Measurements from ENCODE around the gene SEC14L2.

SEC14L2 gene

DNA sequence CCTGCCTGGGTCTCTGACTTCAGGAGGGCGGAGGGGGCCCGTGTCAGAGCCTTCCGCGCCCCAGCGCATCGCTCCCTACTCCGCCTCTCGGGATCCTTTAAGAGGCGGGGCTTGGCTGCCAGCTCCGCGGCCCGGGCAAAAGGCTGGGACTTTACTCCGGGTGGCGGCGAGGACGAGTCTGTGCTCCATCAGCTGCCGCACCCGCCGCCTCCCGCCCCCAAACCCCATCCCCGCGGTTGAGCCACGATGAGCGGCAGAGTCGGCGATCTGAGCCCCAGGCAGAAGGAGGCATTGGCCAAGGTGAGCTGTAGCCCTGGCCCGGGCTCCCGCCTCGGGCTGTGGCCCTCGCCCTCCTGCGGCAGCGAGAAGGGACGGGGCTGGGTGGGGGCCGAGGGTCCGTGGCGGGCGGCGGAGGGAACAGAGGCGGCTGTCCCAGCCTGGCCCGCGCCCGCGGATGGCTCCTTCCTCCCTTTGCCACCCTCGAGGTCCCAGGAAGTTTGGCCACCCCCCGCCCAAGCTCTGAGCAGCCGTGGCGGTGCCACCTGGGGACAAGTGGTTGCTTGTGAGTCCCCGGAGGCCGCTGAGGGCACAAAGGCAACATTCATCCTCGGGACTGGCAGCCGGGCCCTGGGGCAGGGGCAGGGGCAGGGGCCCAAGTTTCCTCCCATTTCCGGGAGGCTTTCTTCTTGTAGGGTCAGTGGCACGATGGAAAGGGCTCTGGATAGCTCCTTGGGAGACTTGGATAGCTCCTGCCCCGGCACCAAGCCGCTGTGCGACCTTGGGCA lies at the start of gene SEC14L2:
Gene SEC14L2, plus strand, starts transcription at position 148 of the 785 bp plus-strand sequence. Its CDS starts 99 bp downstream, at position 247.
- peak; percentile 53 for DNase-seq

DNA sequence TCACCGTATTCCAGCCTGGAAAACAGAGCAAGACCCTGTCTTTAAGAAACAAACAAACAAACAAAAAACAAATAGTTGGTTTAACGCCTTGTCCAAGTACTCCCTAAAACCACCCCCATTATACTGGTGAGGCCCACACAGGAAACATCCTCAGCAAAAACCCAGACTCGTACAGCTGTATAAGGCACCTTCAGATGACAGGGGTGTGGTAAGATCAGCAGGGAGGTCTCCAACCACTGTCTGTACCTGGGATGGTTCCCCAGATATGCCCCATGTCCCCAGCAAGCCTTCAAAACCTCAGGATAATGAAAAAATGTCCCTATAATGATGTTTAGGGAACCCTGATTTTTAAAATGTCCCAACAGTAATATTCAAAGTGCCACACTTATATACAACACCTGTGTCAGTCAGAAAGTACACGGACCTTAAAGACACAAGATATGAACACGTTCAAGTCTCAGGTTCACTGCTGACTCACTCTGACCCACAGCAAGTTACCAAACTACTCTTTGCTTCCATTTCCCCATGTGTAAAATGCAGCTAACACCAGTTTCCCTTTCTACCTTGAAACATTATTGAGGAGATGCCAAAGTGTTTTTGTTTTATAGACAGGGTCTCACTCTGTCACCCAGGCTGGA lies 49.4 kb upstream of the SEC14L2 start:
- no peak for DNase-seq

DNA sequence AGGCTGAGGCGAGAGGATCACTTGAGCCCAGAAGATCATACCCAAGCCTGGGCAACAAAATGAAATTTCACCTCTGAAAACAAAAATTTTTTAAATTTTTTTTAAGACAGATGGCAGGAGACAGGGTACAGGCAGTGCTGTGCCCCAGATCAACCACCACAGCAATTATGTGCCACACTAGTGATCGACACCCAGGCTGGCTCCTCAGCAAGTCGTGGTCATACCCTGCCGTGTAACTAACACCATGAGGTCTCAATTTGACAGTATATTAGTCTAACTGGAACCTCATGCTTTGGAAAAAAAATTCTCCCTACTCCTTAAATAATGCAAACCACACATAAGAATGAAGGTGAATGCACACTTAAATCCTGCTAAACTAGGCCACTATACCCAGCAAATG lies 48.4 kb upstream of the SEC14L2 start:
- no peak for DNase-seq

DNA sequence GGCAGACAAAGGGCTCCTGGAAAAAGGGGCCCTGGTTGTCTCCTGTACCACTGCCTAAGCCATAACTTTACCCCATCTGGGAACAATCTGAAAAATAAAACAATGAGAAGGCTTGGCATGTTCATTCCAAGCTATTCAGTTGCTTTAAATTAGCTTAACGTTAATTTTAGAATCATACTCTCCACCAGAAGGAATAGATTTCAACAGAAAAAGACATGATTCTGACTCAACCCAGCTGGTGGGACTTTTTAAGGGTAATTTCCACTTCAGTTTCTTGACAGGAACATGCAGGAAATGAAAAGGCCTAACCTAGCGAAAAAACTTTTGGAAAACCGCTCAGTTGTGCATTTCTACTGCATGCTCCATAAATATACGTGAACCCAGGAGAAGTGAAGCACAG lies 48.0 kb upstream of the SEC14L2 start:
- DNase-seq = no peak

DNA sequence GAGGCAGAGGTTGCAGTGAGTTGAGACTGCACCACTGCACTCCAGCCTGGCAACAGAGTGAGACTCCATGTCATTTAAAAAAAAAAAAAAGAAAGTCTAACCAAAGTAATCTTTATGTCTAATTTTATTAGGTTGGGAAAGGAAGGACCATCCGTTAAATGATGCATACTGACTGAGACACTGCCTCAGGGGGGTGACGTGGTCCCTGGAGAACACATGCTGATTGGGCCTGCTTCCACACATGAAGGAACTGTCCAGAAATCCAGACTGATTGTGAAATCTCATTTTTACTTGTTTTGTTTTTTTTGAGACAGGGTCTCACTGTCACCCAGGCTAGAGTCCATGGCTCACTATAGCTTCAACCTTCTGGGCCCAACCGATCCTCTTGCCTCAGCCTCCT lies 45.6 kb upstream of the SEC14L2 start:
- DNase-seq = no peak

DNA sequence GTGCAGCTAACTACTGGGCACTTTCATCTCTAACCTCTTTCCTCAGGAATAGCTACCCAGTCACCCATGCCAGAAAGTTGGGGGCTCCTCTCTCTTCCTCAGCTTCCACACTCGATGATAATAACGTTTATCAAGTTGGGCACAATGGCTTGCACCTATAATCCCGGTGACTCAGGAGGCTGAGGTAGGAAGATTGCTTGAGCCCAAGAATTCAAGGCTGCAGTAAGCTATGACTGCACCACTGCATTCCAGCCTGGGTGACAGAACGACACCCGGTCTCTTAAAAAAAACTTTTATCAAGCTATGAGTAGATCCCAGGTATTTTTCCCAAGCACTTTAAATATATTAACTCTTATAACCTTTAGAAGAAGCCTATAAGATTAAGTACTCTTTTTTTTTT lies 42.2 kb upstream of the SEC14L2 start:
- DNase-seq = no peak

DNA sequence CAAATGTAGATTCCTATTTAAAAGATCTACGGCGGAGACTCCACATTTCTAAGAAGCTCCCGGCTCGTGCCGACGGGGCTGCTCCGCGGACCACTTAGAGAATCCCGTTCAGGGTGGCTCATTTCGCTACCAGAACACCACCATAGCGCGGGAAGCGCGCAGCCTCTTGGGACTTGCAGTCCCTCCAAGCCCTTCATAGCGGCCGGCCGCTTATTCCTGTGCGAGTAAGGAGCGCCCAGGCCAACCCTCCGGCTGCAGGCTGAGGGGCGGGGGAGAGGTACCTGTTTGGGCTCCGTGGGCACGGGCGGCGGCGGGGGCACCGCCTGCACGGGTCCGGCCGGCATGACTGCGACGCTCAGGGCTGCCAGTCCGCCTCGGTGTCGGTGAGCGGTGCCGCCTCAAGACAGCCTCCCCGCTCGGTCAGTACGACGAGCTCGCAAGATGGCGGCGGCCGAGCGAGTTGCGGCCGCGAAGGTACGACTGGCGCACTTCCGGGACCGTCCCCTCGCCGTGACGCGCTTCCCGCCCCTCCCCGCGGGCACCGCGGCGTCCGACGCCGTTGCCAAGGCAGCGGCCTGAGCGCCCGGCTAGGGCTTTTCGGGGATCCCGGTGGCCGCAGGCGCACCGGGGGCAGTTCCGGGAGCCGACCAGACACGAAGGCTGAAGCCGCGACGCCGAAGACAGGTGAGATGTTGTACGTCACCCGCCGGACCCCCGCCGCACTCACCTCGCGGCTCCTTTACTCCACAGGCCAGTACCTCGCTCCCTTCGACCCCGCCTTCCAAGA lies 40.2 kb upstream of the SEC14L2 start, which contains the start of the genes CCDC157 and SF3A1:
Gene CCDC157, plus strand, starts transcription at position 559 of the 787 bp plus-strand sequence. CDS start 8,994 bp downstream, outside the sequence.
Gene SF3A1, minus strand, starts transcription at position 446 of the 787 bp plus-strand sequence. Its CDS starts 102 bp downstream, at position 344.
- DNase-seq = peak; percentile 72

DNA sequence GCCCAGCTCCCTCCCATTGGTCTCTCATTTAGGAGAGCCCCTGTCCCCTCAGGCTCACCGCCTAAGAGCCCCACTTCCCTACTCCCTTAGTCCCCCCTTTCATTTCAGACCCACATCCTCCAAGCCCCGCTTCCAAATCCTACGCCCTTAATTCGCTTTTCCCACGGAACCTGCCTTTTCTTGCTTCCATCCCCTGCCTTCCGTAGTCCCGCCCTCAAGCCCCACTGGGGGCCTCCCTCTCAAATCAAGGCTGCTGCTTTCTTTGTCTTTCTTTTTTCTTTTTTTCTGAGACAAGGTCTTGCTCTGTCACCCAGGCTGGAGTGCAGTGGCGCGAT lies 39.6 kb upstream of the SEC14L2 start:
- DNase-seq = no peak

DNA sequence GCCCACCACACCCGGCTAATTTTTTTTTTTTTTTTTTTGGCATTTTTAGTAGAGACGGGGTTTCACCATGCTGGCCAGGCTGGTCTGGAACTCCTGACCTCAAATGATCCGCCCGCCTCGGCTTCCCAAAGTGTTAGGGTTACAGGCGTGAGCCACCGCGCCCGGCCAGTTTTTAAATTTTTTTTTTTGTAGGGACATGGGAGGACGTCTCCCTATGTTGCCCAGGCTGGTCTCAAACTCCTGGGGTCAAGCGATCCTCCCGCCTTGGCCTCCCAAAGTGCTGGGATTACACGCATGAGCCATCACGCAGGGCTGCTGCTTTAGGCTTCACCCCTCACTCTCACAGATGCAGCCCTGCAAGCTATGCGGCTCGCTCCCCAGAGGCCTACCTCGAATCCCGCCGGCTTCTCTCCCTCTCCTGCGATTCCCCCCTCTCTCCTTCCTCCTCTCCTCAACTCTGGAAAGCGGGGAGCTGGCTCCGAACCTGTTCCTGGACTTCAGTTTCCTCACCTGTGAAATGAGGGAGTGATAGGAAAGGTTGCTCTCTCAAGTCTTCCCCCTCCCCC lies 39.1 kb upstream of the SEC14L2 start:
- DNase-seq = no peak

DNA sequence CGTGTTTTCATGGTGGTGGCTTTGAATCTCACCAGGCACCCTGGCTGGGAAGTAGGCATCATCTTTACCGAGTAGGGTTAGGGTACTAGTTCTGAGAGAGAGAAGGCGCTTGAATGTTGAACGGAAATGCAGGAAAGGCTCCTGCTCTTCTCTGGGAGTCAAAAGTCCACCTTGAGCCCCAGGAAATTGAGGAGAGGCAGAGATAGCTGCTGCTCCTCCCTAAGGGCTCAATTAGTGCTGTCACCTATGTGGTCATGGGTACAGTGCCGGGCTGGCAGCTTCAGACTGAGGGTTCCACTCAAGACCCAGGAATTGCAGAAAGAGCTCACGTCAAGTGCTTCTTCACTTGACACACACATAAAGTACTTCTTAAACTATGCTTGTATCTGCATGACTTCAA lies 38.3 kb upstream of the SEC14L2 start:
- DNase-seq = no peak

DNA sequence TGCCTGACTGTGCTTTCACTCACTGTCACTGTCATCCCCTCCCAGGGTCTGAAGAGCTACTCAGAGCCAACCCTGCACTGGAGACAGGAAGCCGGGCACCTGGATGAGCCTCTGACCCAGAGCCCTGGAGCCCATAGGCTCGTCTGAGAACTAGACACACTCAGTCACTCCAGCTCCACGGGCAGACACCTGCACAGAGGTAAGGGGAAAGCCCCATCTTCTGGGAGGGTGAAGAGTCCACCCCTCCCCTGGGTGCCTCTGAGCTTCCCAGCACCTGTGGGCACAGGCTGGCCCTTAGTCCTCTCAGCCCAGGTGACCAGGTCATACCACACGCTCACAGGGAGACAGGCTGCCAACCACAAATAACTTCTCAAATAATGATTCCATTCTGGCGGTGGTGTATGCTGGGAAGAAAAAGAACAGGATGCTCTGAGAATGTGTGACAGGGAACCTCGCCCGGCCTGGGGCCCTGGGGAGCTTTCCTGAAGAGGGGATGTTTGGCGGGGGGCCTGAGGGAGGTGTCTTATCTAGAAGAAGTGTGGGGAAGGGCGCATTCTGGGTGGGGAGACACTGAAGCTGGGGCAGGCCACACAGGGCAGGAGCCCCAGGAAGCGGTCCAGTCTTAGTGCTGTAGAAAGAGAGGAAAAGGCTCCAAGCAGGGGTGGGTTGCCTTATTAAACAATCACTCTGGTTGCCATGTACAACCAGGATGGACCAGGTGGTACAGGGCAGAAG lies 34.7 kb upstream of the SEC14L2 start:
- DNase-seq = no peak

DNA sequence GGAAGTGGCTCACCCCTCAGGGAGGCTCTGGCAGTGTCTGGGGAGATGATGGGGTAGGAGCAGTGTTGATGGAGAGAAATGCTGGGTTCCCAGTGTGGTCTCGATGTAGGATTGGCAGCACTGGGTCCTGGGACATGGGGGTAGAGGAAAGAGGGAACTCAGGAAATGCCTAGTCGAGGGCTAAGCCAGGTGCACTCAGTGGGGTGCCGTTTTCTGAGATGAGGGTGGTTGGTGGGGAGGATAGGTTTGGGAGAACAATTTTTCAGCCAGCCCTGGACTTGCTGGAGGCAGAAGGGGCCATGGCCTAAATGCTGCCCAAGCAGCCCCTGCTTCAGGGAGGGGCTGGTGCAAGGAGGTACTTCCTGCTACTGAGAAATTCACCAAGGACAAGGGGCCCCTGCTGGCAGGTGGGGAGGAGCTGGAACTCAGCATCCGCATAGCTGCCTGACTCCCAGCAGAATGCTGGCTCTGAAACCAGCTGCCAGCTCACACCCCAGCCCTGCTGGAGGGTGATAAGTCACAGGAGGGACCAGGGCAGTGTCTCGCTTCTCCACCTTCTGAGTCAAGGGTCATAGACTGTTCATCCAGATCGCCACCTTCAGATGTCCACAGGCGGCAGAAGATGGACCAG lies 34.1 kb upstream of the SEC14L2 start:
- DNase-seq = no peak

DNA sequence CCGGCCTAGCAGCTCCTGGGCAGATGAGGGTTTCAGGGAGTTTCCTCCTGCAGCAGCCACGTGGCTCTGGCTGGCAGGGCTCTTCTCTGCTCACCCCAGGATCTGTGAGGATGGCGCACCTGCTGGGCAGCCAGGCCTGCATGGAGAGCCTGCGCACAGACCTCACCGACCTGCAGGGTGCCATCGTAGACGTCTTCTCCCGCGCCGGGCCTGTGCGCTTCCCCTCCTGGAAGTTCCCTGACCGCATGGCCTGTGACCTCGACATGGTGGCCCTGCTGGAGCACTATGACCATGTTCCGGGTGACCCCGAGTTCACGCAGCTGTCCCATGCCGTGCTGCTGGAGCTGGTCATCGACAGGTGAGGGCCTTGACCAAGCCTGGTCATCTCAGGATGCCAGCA lies 30.9 kb upstream of the SEC14L2 start:
- DNase-seq = no peak

DNA sequence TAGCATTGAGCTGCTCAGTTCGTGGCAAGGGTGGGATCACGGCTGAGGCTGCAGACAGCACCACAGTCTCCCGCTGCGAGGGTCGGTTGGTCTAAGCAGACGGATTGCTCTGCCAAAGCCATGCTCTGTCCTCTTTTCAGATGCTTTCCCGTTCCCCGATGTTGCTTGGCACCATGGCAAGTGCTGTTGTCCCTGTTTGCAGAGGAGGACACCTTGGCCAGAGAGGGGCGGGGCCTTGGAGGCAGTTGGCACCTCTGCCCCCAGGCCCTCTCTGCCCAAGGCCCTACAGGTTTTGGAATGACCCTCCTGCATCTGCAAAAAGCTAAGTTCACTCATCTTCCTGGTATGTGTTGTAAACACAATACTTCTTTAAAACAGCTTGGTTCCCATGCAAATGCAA lies 28.4 kb upstream of the SEC14L2 start:
- DNase-seq = no peak

DNA sequence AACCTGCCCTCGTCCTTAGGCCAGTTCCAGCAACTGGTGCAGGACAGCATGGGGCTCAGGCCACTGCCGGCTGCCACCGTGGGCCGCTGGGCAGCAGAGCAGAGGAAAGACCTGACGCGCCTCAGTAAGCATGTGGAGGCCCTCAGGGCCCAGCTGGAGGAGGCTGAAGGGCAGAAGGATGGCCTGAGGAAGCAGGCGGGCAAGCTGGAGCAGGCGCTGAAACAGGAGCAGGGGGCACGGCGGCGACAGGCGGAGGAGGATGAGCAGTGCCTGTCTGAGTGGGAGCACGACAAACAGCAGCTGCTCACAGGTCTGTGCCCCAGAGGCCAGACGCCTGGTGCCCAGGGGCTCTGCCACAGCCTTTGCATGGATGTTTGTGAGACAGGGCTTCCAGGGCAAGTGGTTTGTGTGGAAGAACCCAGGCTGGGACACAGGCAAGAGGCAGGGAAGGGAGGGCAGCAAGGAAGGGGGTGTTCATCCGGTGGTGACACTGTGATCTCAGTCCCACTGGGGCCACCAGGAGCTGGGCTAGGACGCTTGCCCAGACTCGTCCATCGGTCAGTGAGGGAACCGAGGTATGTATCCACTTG lies 26.1 kb upstream of the SEC14L2 start:
- DNase-seq = no peak

DNA sequence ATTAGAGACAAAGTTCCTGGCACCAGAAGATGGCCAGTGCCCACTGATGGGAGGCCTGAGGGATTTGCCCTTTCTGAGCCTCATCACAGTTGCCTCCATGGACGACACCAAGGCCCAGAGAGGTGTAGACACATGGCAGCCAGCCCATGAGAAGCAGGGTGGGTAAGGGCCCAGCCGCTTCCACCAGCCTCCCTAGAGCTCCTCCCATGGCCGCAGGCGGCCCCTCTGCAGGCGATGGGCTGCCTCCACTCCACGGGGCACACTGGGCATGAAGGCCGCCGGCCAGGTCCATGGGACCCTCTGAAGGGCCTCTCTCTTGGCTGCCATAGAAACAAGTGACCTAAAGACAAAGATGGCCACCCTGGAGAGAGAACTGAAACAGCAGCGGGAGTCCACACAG lies 25.5 kb upstream of the SEC14L2 start:
- DNase-seq = no peak

DNA sequence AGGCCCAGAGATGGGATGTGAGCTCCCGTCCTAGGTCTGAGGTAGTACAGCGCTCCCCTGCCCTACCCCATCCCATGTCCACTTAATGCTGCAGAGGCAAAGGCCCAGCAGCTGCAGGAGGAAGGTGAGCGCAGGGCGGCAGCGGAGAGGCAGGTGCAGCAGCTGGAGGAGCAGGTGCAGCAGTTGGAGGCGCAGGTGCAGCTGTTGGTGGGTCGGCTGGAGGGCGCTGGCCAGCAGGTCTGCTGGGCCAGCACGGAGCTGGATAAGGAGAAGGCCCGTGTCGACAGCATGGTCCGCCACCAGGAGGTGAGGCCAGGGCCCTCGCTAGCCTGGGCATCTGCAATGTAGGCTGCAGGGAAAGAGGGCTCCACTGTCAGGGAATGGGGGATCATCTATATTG lies 24.8 kb upstream of the SEC14L2 start:
- DNase-seq = no peak

DNA sequence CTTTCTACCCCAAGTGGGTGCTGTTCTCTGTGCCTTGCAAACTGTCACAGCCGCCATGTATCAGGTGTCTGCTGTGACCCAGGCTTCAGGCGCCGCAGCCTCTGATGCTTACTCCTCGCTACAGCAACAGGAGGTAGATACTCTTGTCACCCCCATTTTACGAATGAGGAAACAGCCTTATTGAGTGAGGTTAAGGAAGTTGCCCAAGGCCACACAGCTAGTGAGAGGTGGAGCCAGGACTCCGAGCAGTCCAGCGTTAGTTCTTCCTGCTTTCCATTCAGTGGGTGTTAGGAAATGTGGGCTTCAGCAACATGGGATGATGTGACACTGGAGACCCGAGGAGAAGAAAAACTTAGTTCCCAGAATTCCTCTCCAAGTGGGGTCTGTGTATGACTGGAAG lies 23.9 kb upstream of the SEC14L2 start:
- DNase-seq = no peak

DNA sequence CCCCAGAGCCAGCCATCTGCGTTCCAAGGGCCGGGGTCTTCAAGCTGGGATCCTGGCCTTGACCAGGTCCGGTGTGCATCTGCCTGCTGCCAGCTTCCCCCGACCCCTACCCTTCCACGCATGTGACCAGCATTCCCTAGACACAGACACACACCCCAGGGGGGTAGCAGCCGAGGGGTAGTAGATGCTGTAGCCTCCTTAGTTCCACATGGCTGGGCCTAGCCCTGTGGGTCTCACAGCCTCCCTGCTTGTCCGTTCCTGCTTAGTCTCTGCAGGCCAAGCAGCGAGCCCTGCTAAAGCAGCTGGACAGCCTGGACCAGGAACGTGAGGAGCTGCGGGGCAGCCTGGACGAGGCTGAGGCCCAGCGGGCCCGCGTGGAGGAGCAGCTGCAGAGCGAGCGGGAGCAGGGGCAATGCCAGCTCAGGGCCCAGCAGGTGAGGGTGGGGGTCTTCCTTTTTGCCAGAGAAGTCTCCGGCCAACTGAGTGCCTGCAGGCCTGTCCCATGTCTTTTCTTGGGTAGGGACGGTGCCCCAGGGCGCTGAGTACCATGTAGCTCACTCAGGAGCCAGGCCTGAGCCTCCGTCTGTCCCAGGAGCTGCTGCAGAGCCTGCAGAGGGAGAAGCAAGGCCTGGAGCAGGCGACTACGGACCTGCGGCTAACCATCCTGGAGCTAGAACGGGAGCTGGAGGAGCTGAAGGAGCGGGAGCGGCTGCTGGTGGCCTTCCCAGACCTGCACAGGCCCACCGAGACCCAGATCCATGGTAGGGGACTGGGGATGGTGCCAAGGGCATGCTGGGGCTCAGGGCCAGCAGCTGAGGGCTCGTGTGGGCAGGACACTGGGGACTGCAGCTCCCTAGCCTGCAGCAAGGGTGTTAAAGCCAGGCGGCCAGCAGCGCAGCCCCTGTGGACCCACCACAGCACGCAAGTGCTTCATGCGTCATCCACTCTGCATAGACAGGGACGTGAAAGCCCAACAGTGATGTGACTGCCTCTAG lies 23.2 kb upstream of the SEC14L2 start:
- no peak for DNase-seq

DNA sequence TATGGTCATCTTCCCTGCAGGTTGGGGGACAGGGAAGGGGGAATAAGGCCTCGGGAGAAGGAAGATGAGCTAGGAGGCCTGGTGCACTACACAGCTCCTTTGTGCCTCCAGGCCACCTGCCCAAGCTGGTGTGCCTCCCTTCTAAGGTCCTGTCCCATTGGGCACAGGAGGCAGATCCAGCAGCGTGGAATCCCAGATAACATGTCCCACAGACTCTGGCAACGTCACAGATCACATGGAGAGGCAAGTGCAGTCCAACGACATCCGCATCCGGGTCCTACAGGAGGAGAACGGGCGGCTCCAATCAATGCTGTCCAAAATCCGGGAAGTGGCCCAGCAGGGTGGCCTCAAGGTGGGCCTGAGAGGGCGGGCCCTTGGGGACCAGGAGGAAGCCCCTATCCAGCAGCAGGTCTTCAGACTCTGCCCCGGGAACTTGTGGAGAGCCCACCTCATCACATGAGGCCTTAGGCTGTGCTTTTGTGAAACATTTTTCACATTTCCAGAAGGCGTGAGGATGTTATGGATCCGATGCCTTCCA lies 21.4 kb upstream of the SEC14L2 start:
- DNase-seq = no peak

Data from NCI-H526 treated with DMSO at 0.1 percent for 48 hours (cell line).